ENCODE measurements around the gene FAM170A.

The FAM170A gene, protein sequence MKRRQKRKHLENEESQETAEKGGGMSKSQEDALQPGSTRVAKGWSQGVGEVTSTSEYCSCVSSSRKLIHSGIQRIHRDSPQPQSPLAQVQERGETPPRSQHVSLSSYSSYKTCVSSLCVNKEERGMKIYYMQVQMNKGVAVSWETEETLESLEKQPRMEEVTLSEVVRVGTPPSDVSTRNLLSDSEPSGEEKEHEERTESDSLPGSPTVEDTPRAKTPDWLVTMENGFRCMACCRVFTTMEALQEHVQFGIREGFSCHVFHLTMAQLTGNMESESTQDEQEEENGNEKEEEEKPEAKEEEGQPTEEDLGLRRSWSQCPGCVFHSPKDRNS

GRCh38 chr5:119629339-119629738 lies at the start of gene FAM170A:
FAM170A (plus strand) TSS chr5:119629558; CDS start chr5:119629769, 211 bp downstream.
- Mint-ChIP-seq H3K36me3 (no peaks in the 10 kb centered on the region), H3K27ac (no peak within 1 kb of the TSS), H3K27me3 (peaks cover 21% of the 10 kb centered on the region), H3K9me3 (no peaks in the 10 kb centered on the region), H3K4me1 (no peaks in the 10 kb centered on the region), H3K4me3 (no peak within 1 kb of the TSS)
- no peak for ATAC-seq

- ATAC-seq = no peak
- no peak overlapping the region for H3K4me3 Mint-ChIP-seq
- H3K4me1 Mint-ChIP-seq = peaks cover 10% of the 10 kb centered on the region
- no peak overlapping the region for H3K27ac Mint-ChIP-seq
- no peaks in the 10 kb centered on the region for H3K27me3 Mint-ChIP-seq
- H3K36me3 Mint-ChIP-seq = no peaks in the 10 kb centered on the region
- H3K9me3 Mint-ChIP-seq = no peaks in the 10 kb centered on the region
These were observed 46.4 kb upstream of the FAM170A start for GRCh38 chr5:119582987-119583386.

DNA sequence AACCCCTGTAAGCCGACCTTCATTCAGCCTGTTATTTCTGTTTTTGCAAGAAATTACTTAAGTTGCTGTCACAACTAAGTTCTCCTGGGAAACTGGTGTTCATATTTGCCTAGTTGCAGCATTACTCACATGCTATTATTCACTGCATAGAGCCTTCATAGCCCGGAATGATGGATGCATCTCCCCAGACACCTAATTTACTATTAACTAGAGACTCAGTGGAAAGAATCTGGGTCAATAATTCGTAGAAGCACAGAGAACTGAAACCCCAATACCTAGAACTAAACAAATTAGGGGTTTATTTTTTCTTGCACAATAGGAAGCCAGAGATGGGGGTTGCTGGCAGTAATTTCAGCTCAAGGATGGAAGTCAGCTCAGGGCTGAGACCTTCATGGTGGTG lies 45.7 kb upstream of the FAM170A start:
- ATAC-seq = peak; percentile 64
- peaks cover 10% of the 10 kb centered on the region for H3K4me1 Mint-ChIP-seq
- no peaks in the 10 kb centered on the region for H3K9me3 Mint-ChIP-seq
- no peak overlapping the region for H3K27ac Mint-ChIP-seq
- no peaks in the 10 kb centered on the region for H3K36me3 Mint-ChIP-seq
- H3K27me3 Mint-ChIP-seq = no peaks in the 10 kb centered on the region
- H3K4me3 Mint-ChIP-seq = no peak overlapping the region

- no peak for ATAC-seq
- Mint-ChIP-seq H3K27me3 (peaks cover 11% of the 10 kb centered on the region), H3K4me1 (no peaks in the 10 kb centered on the region), H3K9me3 (peaks cover 10% of the 10 kb centered on the region), H3K4me3 (no peak overlapping the region), H3K27ac (no peak overlapping the region), H3K36me3 (peaks cover 6% of the 10 kb centered on the region)
These were observed 33.3 kb upstream of the FAM170A start for GRCh38 chr5:119596046-119596445.

GRCh38 chr5:119597728-119598298 lies 31.5 kb upstream of the FAM170A start:
- Mint-ChIP-seq H3K36me3 (peaks cover 1% of the 10 kb centered on the region), H3K9me3 (peaks cover 4% of the 10 kb centered on the region), H3K4me1 (no peaks in the 10 kb centered on the region), H3K27me3 (peaks cover 21% of the 10 kb centered on the region), H3K4me3 (no peak overlapping the region), H3K27ac (no peak overlapping the region)
- no peak for ATAC-seq

- H3K9me3 Mint-ChIP-seq = peaks cover 3% of the 10 kb centered on the region
- no peaks in the 10 kb centered on the region for H3K36me3 Mint-ChIP-seq
- no peak overlapping the region for H3K27ac Mint-ChIP-seq
- H3K4me3 Mint-ChIP-seq = no peak overlapping the region
- ATAC-seq = no peak
- no peaks in the 10 kb centered on the region for H3K27me3 Mint-ChIP-seq
- no peaks in the 10 kb centered on the region for H3K4me1 Mint-ChIP-seq
These were observed 15.4 kb upstream of the FAM170A start for GRCh38 chr5:119613937-119614336.

DNA sequence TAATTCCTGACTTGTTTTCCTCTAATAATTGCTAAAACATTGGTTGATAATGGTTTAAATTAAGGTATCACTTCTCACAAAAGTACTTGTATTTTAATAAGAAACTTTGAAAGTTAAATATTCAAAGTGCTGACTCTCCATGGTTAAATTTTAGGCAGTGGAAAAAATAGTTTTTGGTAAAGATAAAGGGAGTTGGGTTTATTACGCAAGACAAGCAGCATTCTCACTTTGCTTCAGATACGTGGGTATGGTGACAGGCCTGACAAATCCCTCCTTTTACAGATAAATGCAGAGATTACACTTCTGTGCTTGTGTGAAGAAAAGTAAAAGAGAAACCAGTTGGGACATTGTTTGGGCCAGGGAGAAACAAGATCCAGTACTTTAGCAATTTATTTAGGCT lies 14.5 kb upstream of the FAM170A start:
- Mint-ChIP-seq H3K9me3 (peaks cover 9% of the 10 kb centered on the region), H3K4me3 (no peak overlapping the region), H3K36me3 (no peaks in the 10 kb centered on the region), H3K27ac (no peak overlapping the region), H3K4me1 (no peaks in the 10 kb centered on the region), H3K27me3 (no peaks in the 10 kb centered on the region)
- ATAC-seq = no peak

DNA sequence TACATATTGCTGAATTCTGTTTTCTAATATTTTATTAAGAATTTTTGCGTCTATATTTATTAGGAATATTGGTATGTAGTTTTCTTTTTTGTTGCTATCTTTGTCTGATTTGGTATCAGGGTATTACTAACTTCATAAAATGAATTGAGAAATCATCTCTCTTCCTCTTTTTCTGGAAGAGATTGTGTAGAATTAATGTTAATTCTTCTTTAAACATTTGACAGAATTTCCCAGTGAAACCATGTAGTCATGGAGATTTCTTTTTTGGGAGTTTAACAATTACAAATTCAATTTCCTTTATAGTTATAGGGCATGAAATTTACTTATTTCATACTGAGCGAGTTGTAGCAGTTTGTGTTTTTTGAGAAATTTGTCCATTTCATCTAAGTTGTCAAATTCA lies 3.3 kb upstream of the FAM170A start:
- Mint-ChIP-seq H3K36me3 (no peaks in the 10 kb centered on the region), H3K9me3 (peaks cover 12% of the 10 kb centered on the region), H3K4me3 (no peak overlapping the region), H3K27me3 (peaks cover 37% of the 10 kb centered on the region), H3K4me1 (no peaks in the 10 kb centered on the region), H3K27ac (no peak overlapping the region)
- no peak for ATAC-seq

- Mint-ChIP-seq H3K27me3 (peaks cover 11% of the 10 kb centered on the region), H3K4me1 (no peaks in the 10 kb centered on the region), H3K36me3 (no peaks in the 10 kb centered on the region), H3K4me3 (no peak overlapping the region), H3K9me3 (no peaks in the 10 kb centered on the region), H3K27ac (no peak overlapping the region)
- ATAC-seq = no peak
These were observed 1.5 kb downstream of the FAM170A start for GRCh38 chr5:119630752-119631440.

GRCh38 chr5:119631660-119632059 lies 2.3 kb downstream of the FAM170A start:
- Mint-ChIP-seq H3K9me3 (no peaks in the 10 kb centered on the region), H3K4me1 (no peaks in the 10 kb centered on the region), H3K27me3 (peaks cover 7% of the 10 kb centered on the region), H3K4me3 (no peak overlapping the region), H3K36me3 (no peaks in the 10 kb centered on the region), H3K27ac (no peak overlapping the region)
- no peak for ATAC-seq

DNA sequence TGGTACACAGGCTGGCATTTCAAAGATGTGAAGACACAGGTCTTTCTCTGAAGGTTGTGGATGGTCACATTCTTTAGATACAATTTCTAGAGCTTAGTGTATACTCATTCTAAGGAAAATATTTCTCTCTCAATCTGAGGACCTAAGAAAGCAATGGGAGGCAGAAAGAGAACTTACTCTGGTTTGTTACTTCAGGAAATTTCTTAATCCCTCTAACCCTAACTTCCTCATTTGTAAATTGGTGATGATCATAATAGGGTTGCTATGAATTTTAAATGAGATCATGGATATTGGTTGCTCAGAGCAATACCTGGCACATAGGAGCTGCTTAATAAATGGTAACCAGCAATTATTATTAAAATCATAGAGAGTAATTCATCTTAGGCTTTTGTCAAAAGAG lies 22.1 kb downstream of the FAM170A start:
- Mint-ChIP-seq H3K9me3 (no peaks in the 10 kb centered on the region), H3K27ac (no peak overlapping the region), H3K27me3 (peaks cover 27% of the 10 kb centered on the region), H3K4me1 (no peaks in the 10 kb centered on the region), H3K36me3 (no peaks in the 10 kb centered on the region), H3K4me3 (no peak overlapping the region)
- ATAC-seq = no peak

DNA sequence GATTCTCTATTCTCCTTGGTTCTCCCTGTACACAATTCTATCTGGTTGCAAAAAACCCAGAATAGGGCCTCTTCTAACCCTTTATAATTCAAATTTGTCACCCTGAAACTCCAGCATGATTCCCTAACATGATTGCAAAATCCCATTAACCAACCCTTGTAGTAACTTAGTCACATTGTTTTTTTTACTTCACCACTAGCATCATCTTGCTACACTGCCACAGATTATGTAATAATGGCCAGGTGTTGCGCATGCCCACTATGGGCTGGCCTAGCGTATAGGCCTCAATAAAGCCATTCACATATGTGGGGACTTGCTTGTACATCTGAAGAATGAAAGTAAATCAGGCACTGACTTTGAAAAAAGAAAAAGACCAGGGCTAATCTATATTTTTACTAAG lies 25.7 kb downstream of the FAM170A start:
- Mint-ChIP-seq H3K36me3 (no peaks in the 10 kb centered on the region), H3K27ac (no peak overlapping the region), H3K4me3 (no peak overlapping the region), H3K27me3 (peaks cover 11% of the 10 kb centered on the region), H3K9me3 (no peaks in the 10 kb centered on the region), H3K4me1 (no peaks in the 10 kb centered on the region)
- ATAC-seq = no peak

DNA sequence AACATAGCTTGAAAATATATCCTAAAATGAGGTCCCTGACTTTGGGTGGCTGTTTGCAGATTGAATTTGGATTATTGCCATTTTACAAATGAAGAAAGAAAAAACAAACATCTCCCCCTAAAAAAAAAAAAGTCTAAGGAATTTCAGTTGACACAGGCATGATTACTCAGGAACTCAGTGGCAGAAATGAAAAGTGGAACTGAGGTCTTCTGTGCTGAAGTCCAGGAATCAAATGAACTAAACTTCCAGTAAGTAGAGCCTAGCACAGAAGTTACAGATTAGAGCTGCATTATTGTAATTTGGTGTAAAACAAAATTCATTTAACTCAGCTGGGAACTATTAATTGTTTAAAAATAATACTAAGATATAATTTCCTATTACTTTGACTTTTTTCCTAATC lies 26.7 kb downstream of the FAM170A start:
- Mint-ChIP-seq H3K27ac (no peak overlapping the region), H3K4me1 (no peaks in the 10 kb centered on the region), H3K36me3 (no peaks in the 10 kb centered on the region), H3K4me3 (no peak overlapping the region), H3K27me3 (peaks cover 1% of the 10 kb centered on the region), H3K9me3 (no peaks in the 10 kb centered on the region)
- ATAC-seq = no peak

- no peak for ATAC-seq
- H3K27me3 Mint-ChIP-seq = no peaks in the 10 kb centered on the region
- H3K36me3 Mint-ChIP-seq = no peaks in the 10 kb centered on the region
These were observed 37.2 kb downstream of the FAM170A start for GRCh38 chr5:119666542-119666941.

DNA sequence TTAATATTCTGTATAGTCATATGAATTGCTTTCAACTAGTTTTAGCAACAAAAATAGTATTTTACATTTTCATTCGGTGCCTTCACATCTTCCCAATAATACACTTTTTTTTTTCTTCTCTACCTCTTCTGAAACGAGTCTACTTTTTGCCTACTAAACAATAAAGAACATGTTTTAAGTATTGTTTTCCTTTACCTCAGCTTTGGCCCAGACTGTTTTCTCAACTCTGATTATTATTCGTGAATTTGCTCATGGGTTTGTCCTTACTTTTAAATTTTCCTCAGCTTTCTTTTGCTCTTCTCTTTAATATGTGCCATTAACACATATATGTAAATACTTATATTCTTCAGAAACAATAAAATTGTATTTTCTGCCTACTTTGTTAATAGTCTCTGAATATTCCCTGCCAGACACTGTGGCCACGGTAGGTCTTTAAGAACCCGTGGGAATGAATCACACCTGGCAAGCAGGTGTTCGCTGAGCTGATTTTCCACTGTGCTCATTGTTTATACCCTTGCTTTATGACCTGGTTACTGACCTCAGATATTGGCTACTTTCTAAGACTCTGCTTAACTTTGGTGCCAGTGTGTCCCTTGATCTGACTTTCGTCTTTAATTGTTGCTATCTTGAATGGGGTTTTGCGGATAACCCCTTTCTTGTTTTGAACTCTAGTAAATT lies 49.1 kb downstream of the FAM170A start:
- H3K4me3 Mint-ChIP-seq = no peak overlapping the region
- peaks cover 6% of the 10 kb centered on the region for H3K4me1 Mint-ChIP-seq
- ATAC-seq = no peak
- peaks cover 22% of the 10 kb centered on the region for H3K27me3 Mint-ChIP-seq
- no peak overlapping the region for H3K27ac Mint-ChIP-seq
- H3K9me3 Mint-ChIP-seq = no peaks in the 10 kb centered on the region
- H3K36me3 Mint-ChIP-seq = no peaks in the 10 kb centered on the region

More at GRCh38 chr5:119666542-119666941, 37.2 kb downstream of the FAM170A start:
- H3K4me1 Mint-ChIP-seq = no peaks in the 10 kb centered on the region
- no peak overlapping the region for H3K4me3 Mint-ChIP-seq
- peaks cover 7% of the 10 kb centered on the region for H3K9me3 Mint-ChIP-seq
- H3K27ac Mint-ChIP-seq = no peak overlapping the region
